Head of caudate nucleus (tissue), 42 donors: Measurements from ENCODE around the gene CIDEA.

Source experiments
- DNase-seq, 42 donors: peaks; one replicate each; pipeline versions ENCODE4 v3.0.0 to v3.0.0-alpha.2; 2020 to 2021; ENCODE audit warnings: mixed read lengths in 7 of 42
- intact Hi-C: fragments of 100-400 bp; cut with DNase I; formaldehyde crosslinking; loops from one replicate; pipeline ENCODE4 v1.15.0; 2022

The CIDEA gene

GRCh38 chr18:12258719-12259705 lies 4.9 kb downstream of the CIDEA start:
- intact Hi-C loops, result no loop called here
- no peak for DNase-seq

GRCh38 chr18:12262748-12263147 lies 8.6 kb downstream of the CIDEA start:
- intact Hi-C loops, result no loop called here
- no peak for DNase-seq

- DNase-seq, result no peak
- intact Hi-C loops, result no loop called here
Observed at GRCh38 chr18:12264864-12265263, 10.7 kb downstream of the CIDEA start.

- intact Hi-C loops, result no loop called here
- peak; percentile 27 to 86 (median 74) for DNase-seq
Observed at GRCh38 chr18:12271376-12272235, 17.4 kb downstream of the CIDEA start.

- DNase-seq, result no peak
- intact Hi-C loops, result no loop called here
Observed at GRCh38 chr18:12274793-12275192, 20.6 kb downstream of the CIDEA start.

- DNase-seq, result no peak
- intact Hi-C loops, result no loop called here
Observed at GRCh38 chr18:12276736-12277554, 22.8 kb downstream of the CIDEA start.

- intact Hi-C loops, result no loop called here
- DNase-seq, result no peak
Observed at GRCh38 chr18:12278215-12278671, 24.1 kb downstream of the CIDEA start.

- intact Hi-C loops, result no loop called here
- peak in 30 of 42 donors; percentile 18 to 82 (median 54) for DNase-seq
Observed at GRCh38 chr18:12278741-12279682, 24.9 kb downstream of the CIDEA start.

GRCh38 chr18:12279781-12280531 lies 25.8 kb downstream of the CIDEA start:
- DNase-seq, result no peak
- intact Hi-C loops, result no loop called here

GRCh38 chr18:12281861-12282260 lies 27.7 kb downstream of the CIDEA start:
- DNase-seq, result no peak
- intact Hi-C loops, result no loop called here

- intact Hi-C loops, result no loop called here
- no peak for DNase-seq
Observed at GRCh38 chr18:12282442-12283039, 28.4 kb downstream of the CIDEA start.

GRCh38 chr18:12283256-12283655 lies 29.1 kb downstream of the CIDEA start:
- DNase-seq, result no peak
- intact Hi-C loops, result no loop called here

- no peak for DNase-seq
- intact Hi-C loops, result no loop called here
Observed at GRCh38 chr18:12283666-12284065, 29.5 kb downstream of the CIDEA start.

- DNase-seq, result no peak
- intact Hi-C loops, result no loop called here
Observed at GRCh38 chr18:12287131-12287681, 33.0 kb downstream of the CIDEA start.

GRCh38 chr18:12287684-12288402 lies 33.7 kb downstream of the CIDEA start:
- intact Hi-C loops, result no loop called here
- peak in 25 of 42 donors; percentile 14 to 67 (median 27) for DNase-seq

- DNase-seq, result no peak
- intact Hi-C loops, result no loop called here
Observed at GRCh38 chr18:12288403-12288755, 34.2 kb downstream of the CIDEA start.
